H9 (cell line): ENCODE data around the gene LAMB4. TPM values are rescaled to one million over a fixed set of nuclear protein-coding genes. Genes with fewer than 3 reads are reported as not detected.

ENCODE experiments used
- DNase-seq: peaks from one replicate; pipeline ENCODE4 v3.0.0-alpha.2; 2017
- H2AFZ ChIP-seq: one replicate; pipeline ENCODE4 v1.6.1; 2013; ENCODE audit warnings: mild to moderate bottlenecking, low read length, control low read depth, moderate library complexity
- H2AK5ac ChIP-seq: 2 replicates; pipeline ENCODE4 v1.6.1; 2013; ENCODE audit warnings: low read length, control low read depth, mixed read lengths; ENCODE audit not compliant: insufficient read length
- H2BK120ac ChIP-seq: one replicate; pipeline ENCODE4 v1.6.1; 2013; ENCODE audit warnings: low read depth, mild to moderate bottlenecking, low read length, control low read depth, inconsistent platforms; ENCODE audit not compliant: poor library complexity, severe bottlenecking
- H2BK12ac ChIP-seq: 2 replicates; pipeline ENCODE4 v1.6.1; 2013; ENCODE audit warnings: low read length, control low read depth, mixed read lengths, low read depth; ENCODE audit not compliant: insufficient read length
- H2BK15ac ChIP-seq: 2 replicates; pipeline ENCODE4 v1.6.1; 2013; ENCODE audit warnings: low read depth, low read length, control low read depth
- H2BK20ac ChIP-seq: one replicate; pipeline ENCODE4 v1.6.1; 2013; ENCODE audit warnings: low read depth, mild to moderate bottlenecking, low read length, control low read depth, inconsistent platforms; ENCODE audit not compliant: poor library complexity, severe bottlenecking
- H2BK5ac ChIP-seq: 2 replicates; pipeline ENCODE4 v1.6.1; 2013; ENCODE audit warnings: low read length, control low read depth, mixed read lengths; ENCODE audit not compliant: insufficient read length
- H3K14ac ChIP-seq: 2 replicates; pipeline ENCODE4 v1.6.1; 2013; ENCODE audit warnings: low read length, control low read depth; ENCODE audit not compliant: insufficient read depth
- H3K18ac ChIP-seq: 2 replicates; pipeline ENCODE4 v1.6.1; 2013; ENCODE audit warnings: low read depth, mild to moderate bottlenecking, mixed read lengths, low read length, control low read depth; ENCODE audit not compliant: insufficient read length
- H3K23ac ChIP-seq: 2 replicates; pipeline ENCODE4 v1.6.1; 2013; ENCODE audit warnings: low read length, control low read depth, mixed read lengths, low read depth; ENCODE audit not compliant: insufficient read length
- H3K23me2 ChIP-seq: 2 replicates; pipeline ENCODE4 v1.6.1; 2013; ENCODE audit warnings: low read depth, mild to moderate bottlenecking, mixed read lengths, low read length, control low read depth; ENCODE audit not compliant: insufficient read length, poor library complexity, severe bottlenecking
- H3K27ac ChIP-seq: 2 replicates; pipeline ENCODE4 v1.5.1; 2013; ENCODE audit warnings: low read length, control low read depth, mixed read lengths, low read depth; ENCODE audit not compliant: insufficient read length
- H3K27me3 ChIP-seq: 2 replicates; pipeline ENCODE4 v1.6.1; 2013; ENCODE audit warnings: low read length, control low read depth, inconsistent platforms; ENCODE audit not compliant: insufficient read depth
- H3K4ac ChIP-seq: 2 replicates; pipeline ENCODE4 v1.6.1; 2013; ENCODE audit warnings: low read depth, mild to moderate bottlenecking, control low read depth, inconsistent platforms, low read length, moderate library complexity
- H3K4me1 ChIP-seq: 2 replicates; pipeline ENCODE4 v1.6.1; 2013; ENCODE audit warnings: low read length, control low read depth, inconsistent platforms; ENCODE audit not compliant: insufficient read depth
- H3K4me2 ChIP-seq: 2 replicates; pipeline ENCODE4 v1.6.1; 2013; ENCODE audit warnings: low read length, control low read depth, mixed read lengths; ENCODE audit not compliant: insufficient read length, insufficient read depth
- H3K56ac ChIP-seq: 2 replicates; pipeline ENCODE4 v1.6.1; 2013; ENCODE audit warnings: low read depth, mild to moderate bottlenecking, mixed read lengths, low read length, control low read depth; ENCODE audit not compliant: insufficient read length
- H3K79me1 ChIP-seq: 2 replicates; pipeline ENCODE4 v1.6.1; 2013; ENCODE audit warnings: low read depth, mild to moderate bottlenecking, moderate library complexity, low read length, control low read depth, inconsistent platforms; ENCODE audit not compliant: insufficient read depth, poor library complexity, severe bottlenecking
- H3K79me2 ChIP-seq: 2 replicates; pipeline ENCODE4 v1.6.1; 2013; ENCODE audit warnings: low read length, control low read depth, inconsistent platforms; ENCODE audit not compliant: insufficient read depth
- H3K9ac ChIP-seq: 2 replicates; pipeline ENCODE4 v1.6.1; 2013; ENCODE audit warnings: low read length, control low read depth, mixed read lengths; ENCODE audit not compliant: insufficient read length; ENCODE audit errors: extremely low read depth
- H3K9me3 ChIP-seq: one replicate; pipeline ENCODE4 v1.6.1; 2013; ENCODE audit warnings: low read depth, low read length, inconsistent platforms; ENCODE audit not compliant: control insufficient read depth
- H3T11ph ChIP-seq: one replicate; pipeline ENCODE4 v1.6.1; 2013; ENCODE audit warnings: mild to moderate bottlenecking, low read length, control low read depth, inconsistent platforms
- H4K20me1 ChIP-seq: one replicate; pipeline ENCODE4 v1.6.1; 2013; ENCODE audit not compliant: control insufficient read depth, insufficient read length, insufficient read depth
- H4K5ac ChIP-seq: 2 replicates; pipeline ENCODE4 v1.6.1; 2013; ENCODE audit warnings: low read depth, mild to moderate bottlenecking, mixed read lengths, low read length, control low read depth; ENCODE audit not compliant: insufficient read length
- H4K8ac ChIP-seq: replicated peaks from 2 replicates; pipeline ENCODE4 v1.6.1; 2013; ENCODE audit warnings: low read length, control low read depth, mixed read lengths, low read depth; ENCODE audit not compliant: insufficient read length
- H4K91ac ChIP-seq: 2 replicates; pipeline ENCODE4 v1.6.1; 2013; ENCODE audit warnings: low read depth, mild to moderate bottlenecking, moderate library complexity, mixed read lengths, low read length, control low read depth; ENCODE audit not compliant: insufficient read length
- H3K27ac Mint-ChIP-seq, 3 experiments: 2 replicates in 2 of 3; 3 replicates in 1 of 3; pipeline ENCODE4 v1.8.0; 2020 to 2021; ENCODE audit warnings: mixed read lengths in 3 of 3, mild to moderate bottlenecking in 1 of 3, moderate library complexity in 1 of 3
- H3K27me3 Mint-ChIP-seq: 2 replicates; pipeline ENCODE4 v1.8.0; 2021; ENCODE audit warnings: low read depth, mild to moderate bottlenecking, moderate library complexity, mixed read lengths
- H3K36me3 Mint-ChIP-seq, 3 experiments: 2 replicates in 2 of 3; 3 replicates in 1 of 3; pipeline ENCODE4 v1.8.0; 2020 to 2021; ENCODE audit warnings: low read depth in 3 of 3, mixed read lengths in 3 of 3; ENCODE audit not compliant: insufficient read depth in 1 of 3
- H3K4me1 Mint-ChIP-seq, 2 experiments: 2 replicates each; pipeline ENCODE4 v1.8.0; 2020; ENCODE audit warnings: mixed read lengths in 2 of 2
- H3K4me3 Mint-ChIP-seq, 2 experiments: 2 replicates in 1 of 2; 3 replicates in 1 of 2; pipeline ENCODE4 v1.8.0; 2020 to 2021; ENCODE audit warnings: mild to moderate bottlenecking in 2 of 2, mixed read lengths in 2 of 2, moderate library complexity in 1 of 2
- H3K9me3 Mint-ChIP-seq, 2 experiments: 2 replicates in 1 of 2; 3 replicates in 1 of 2; pipeline ENCODE4 v1.8.0; 2020; ENCODE audit warnings: mild to moderate bottlenecking in 2 of 2, mixed read lengths in 2 of 2, moderate library complexity in 1 of 2
- WGBS: extraction: QIAGEN DNeasy Blood & Tissue Kit; methylation state at CpG from one replicate; pipeline ENCODE4 v1.1.7; 2013; ENCODE audit warnings: missing lambda C conversion rate, low lambda C conversion rate, mixed read lengths; ENCODE audit not compliant: insufficient read length; ENCODE audit errors: extremely low coverage; 5-methylcytosine and 5-hydroxymethylcytosine counted together
- total RNA-seq: library from RNA; stranded (reverse); gene quantifications from 2 replicates; pipeline ENCODE4 v1.2.1, GENCODE V29; 2021
- TF ChIP-seq, protein P1 (sequence below): fragments of 200-600 bp; sonication (generic); conservative IDR thresholded peaks from 3 replicates; pipeline ENCODE4 v1.8.0; 2021; ENCODE audit warnings: antibody characterized with exemption, mild to moderate bottlenecking

The LAMB4 gene
- total RNA-seq, 1 experiment from 2014 or later, result not detected

DNA sequence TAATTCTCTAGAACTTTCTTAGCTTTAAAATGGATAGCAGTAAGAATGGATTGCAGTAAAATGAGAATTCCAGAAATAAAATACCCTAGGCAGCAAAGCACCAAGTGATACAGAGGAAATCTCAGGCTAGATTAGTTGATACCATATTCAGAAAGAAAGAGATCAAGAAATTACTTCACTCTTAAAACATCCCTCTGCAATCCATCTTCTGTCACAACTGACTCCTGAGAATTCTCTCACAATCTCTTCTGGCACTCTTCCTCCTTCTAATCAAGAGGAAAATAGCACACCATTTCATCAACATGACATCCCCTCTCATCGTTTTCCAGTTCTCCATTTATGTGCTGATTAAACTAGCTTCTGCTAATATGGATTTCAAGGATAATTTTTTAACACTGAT, 85.0 kb downstream of the LAMB4 start:
- Mint-ChIP-seq H3K27ac (no peak overlapping the region), H3K4me1 (no peaks in the 10 kb centered on the region), H3K36me3 (no peaks in the 10 kb centered on the region), H3K4me3 (no peak overlapping the region), H3K27me3 (no peaks in the 10 kb centered on the region), H3K9me3 (no peaks in the 10 kb centered on the region; a peak in 1 of 5 replicates)
- Histone ChIP-seq H4K91ac (no peak overlapping the region), H3K14ac (no peak overlapping the region), H3K27me3 (no peaks in the 10 kb centered on the region), H4K5ac (no peak overlapping the region), H2BK12ac (no peak overlapping the region), H3K4ac (no peak overlapping the region), H3K9ac (no peak overlapping the region), H3K56ac (no peak overlapping the region), H4K20me1 (no peaks in the 10 kb centered on the region), H4K8ac (no peak overlapping the region), H2BK15ac (no peak overlapping the region), H3K4me1 (no peaks in the 10 kb centered on the region), H3K79me1 (no peaks in the 10 kb centered on the region), H2BK5ac (no peak overlapping the region), H2BK120ac (no peak overlapping the region), H3K23ac (no peak overlapping the region), H3K4me2 (no peak overlapping the region), H3T11ph (no peak overlapping the region), H2AK5ac (no peak overlapping the region), H2BK20ac (no peak overlapping the region), H3K9me3 (no peaks in the 10 kb centered on the region), H3K18ac (no peak overlapping the region), H2AFZ (no peak overlapping the region), H3K23me2 (no peaks in the 10 kb centered on the region), H3K27ac (no peak overlapping the region), H3K79me2 (no peaks in the 10 kb centered on the region)
- DNase-seq, result no peak
- no CpG with 5 or more reads among the region's 1 CpG for WGBS
- TF ChIP-seq, protein P1, sequence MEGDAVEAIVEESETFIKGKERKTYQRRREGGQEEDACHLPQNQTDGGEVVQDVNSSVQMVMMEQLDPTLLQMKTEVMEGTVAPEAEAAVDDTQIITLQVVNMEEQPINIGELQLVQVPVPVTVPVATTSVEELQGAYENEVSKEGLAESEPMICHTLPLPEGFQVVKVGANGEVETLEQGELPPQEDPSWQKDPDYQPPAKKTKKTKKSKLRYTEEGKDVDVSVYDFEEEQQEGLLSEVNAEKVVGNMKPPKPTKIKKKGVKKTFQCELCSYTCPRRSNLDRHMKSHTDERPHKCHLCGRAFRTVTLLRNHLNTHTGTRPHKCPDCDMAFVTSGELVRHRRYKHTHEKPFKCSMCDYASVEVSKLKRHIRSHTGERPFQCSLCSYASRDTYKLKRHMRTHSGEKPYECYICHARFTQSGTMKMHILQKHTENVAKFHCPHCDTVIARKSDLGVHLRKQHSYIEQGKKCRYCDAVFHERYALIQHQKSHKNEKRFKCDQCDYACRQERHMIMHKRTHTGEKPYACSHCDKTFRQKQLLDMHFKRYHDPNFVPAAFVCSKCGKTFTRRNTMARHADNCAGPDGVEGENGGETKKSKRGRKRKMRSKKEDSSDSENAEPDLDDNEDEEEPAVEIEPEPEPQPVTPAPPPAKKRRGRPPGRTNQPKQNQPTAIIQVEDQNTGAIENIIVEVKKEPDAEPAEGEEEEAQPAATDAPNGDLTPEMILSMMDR, result no peak
